Caco-2 (cell line): ENCODE results near the gene DTNB. TPM values are rescaled to one million over a fixed set of nuclear protein-coding genes. Genes with fewer than 3 reads are reported as not detected.
A peak's percentile ranks its signal among the peaks of the same experiment; 100 is the strongest.

Experiments
- BruUV-seq: library from RNA; stranded (reverse); fragments of 400-500 nt; replicated peaks from 2 replicates; lab custom pipeline; 2021; lab: Mats Ljungman, UMichigan
- CTCF ChIA-PET: fragments of 300-600 bp; sonication (Branson Sonifier 250); formaldehyde crosslinking; loops from one replicate; lab custom pipeline; 2022; ENCODE audit warnings: antibody characterized with exemption; lab: Charles Lee
- POLR2A ChIA-PET: fragments of 300-600 bp; sonication (Branson Sonifier 250); formaldehyde crosslinking; loops from one replicate; lab custom pipeline; 2022; ENCODE audit warnings: antibody characterized with exemption; lab: Charles Lee
- DNase-seq, 2 experiments: peaks; one replicate each; pipeline versions ENCODE4 v3.0.0 to v3.0.0-alpha.2; 2020 to 2022
- H3K27me3 ChIP-seq: replicated peaks from 2 replicates; pipeline ENCODE4 v1.6.0; 2011; ENCODE audit warnings: low read length; ENCODE audit not compliant: control insufficient read depth, insufficient read depth
- H3K36me3 ChIP-seq: 2 replicates; pipeline ENCODE4 v1.5.1; 2011; ENCODE audit warnings: low read length; ENCODE audit not compliant: control insufficient read depth, insufficient read depth
- H3K4me1 ChIP-seq: fragments of 250-450 bp; sonication (Bioruptor Pico); 2 replicates; pipeline ENCODE4 v1.5.1; 2020; ENCODE audit warnings: mild to moderate bottlenecking
- H3K4me3 ChIP-seq: 2 replicates; pipeline ENCODE4 v1.5.1; 2011; ENCODE audit warnings: low read depth, mild to moderate bottlenecking, control low read depth, low read length
- H3K9me3 ChIP-seq: fragments of 250-450 bp; sonication (Bioruptor Pico); 2 replicates; pipeline ENCODE4 v1.5.1; 2020; ENCODE audit warnings: mild to moderate bottlenecking, moderate library complexity
- H3K27ac Mint-ChIP-seq: one replicate; pipeline ENCODE4 v1.8.0; 2022; ENCODE audit warnings: mixed read lengths; ENCODE audit not compliant: unreplicated experiment
- H3K27me3 Mint-ChIP-seq: one replicate; pipeline ENCODE4 v1.8.0; 2022; ENCODE audit warnings: mixed read lengths; ENCODE audit not compliant: insufficient read depth, unreplicated experiment
- H3K36me3 Mint-ChIP-seq: one replicate; pipeline ENCODE4 v1.8.0; 2022; ENCODE audit warnings: mild to moderate bottlenecking, mixed read lengths; ENCODE audit not compliant: insufficient read depth, unreplicated experiment
- H3K4me1 Mint-ChIP-seq: one replicate; pipeline ENCODE4 v1.8.0; 2022; ENCODE audit warnings: low read depth, mixed read lengths; ENCODE audit not compliant: unreplicated experiment
- H3K4me3 Mint-ChIP-seq: one replicate; pipeline ENCODE4 v1.8.0; 2022; ENCODE audit warnings: mild to moderate bottlenecking, moderate library complexity, mixed read lengths; ENCODE audit not compliant: unreplicated experiment
- H3K9me3 Mint-ChIP-seq: one replicate; pipeline ENCODE4 v1.8.0; 2022; ENCODE audit warnings: mixed read lengths; ENCODE audit not compliant: unreplicated experiment
- intact Hi-C: fragments of 100-400 bp; cut with micrococcal nuclease; formaldehyde crosslinking; loops from one replicate; pipeline ENCODE4 v1.10.0; 2022; ENCODE audit not compliant: unreplicated experiment
- total RNA-seq: library from RNA; stranded (reverse); gene quantifications from 2 replicates; pipeline ENCODE4 v1.2.3, GENCODE V29; 2022
- TF ChIP-seq, protein P1 (sequence below), 2 experiments: fragments of 200-600 bp in 1 of 2; IDR thresholded peaks; 1 replicate in 1 of 2; 2 replicates in 1 of 2; pipeline versions ENCODE4 v1.5.1 to v1.8.0; 2011 to 2022; ENCODE audit warnings: antibody characterized with exemption in 1 of 2, control low read depth in 1 of 2, inconsistent platforms in 1 of 2, low read depth in 1 of 2, low read length in 1 of 2, mild to moderate bottlenecking in 1 of 2, moderate library complexity in 1 of 2; ENCODE audit not compliant: insufficient read depth in 1 of 2, severe bottlenecking in 1 of 2, unreplicated experiment in 1 of 2

Gene DTNB
- total RNA-seq, 1 experiment from 2014 or later: 50.4 TPM

DNA sequence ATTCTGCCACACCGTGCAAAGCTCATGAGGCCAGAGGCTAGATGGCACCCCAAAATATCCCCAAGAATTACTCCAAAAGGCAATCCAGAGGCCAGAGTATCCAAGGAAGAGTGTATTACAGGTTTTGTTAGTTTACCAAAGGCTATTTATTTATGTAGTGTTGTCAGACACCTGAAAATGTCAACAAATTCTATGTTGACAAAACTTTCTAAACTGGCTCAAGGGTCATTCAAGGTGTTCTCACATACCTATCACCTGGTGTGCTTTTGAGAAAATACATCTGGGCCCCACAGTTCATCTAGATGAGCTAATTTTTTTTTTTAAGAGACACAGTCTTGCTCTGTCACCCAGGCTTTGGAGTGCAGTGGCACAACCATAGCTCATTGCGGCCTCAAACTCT, 12.4 kb upstream of the DTNB start:
- TF ChIP-seq, protein P1, sequence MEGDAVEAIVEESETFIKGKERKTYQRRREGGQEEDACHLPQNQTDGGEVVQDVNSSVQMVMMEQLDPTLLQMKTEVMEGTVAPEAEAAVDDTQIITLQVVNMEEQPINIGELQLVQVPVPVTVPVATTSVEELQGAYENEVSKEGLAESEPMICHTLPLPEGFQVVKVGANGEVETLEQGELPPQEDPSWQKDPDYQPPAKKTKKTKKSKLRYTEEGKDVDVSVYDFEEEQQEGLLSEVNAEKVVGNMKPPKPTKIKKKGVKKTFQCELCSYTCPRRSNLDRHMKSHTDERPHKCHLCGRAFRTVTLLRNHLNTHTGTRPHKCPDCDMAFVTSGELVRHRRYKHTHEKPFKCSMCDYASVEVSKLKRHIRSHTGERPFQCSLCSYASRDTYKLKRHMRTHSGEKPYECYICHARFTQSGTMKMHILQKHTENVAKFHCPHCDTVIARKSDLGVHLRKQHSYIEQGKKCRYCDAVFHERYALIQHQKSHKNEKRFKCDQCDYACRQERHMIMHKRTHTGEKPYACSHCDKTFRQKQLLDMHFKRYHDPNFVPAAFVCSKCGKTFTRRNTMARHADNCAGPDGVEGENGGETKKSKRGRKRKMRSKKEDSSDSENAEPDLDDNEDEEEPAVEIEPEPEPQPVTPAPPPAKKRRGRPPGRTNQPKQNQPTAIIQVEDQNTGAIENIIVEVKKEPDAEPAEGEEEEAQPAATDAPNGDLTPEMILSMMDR (IDR thresholded peaks at IDR 0.05; ENCODE audit: insufficient read depth in 1 of 2, low read depth in 1 of 2, low read length in 1 of 2, severe bottlenecking in 1 of 2, unreplicated experiment in 1 of 2): no peak
- H3K36me3 Mint-ChIP-seq: no peaks in the 10 kb centered on the region
- Histone ChIP-seq H3K4me1 (peaks cover 19% of the 10 kb centered on the region), H3K9me3 (no peaks in the 10 kb centered on the region), H3K27me3 (no peaks in the 10 kb centered on the region; the same call in 1 of the 2 replicates), H3K4me3 (no peak overlapping the region), H3K36me3 (no peaks in the 10 kb centered on the region)
- peak overlapping the region; percentile 40 for H3K27ac Mint-ChIP-seq
- no peak for DNase-seq
- POLR2A ChIA-PET: no interaction called here
- no peaks in the 10 kb centered on the region for H3K9me3 Mint-ChIP-seq
- intact Hi-C loops: no loop called here
- no peaks in the 10 kb centered on the region for H3K27me3 Mint-ChIP-seq
- no TSS peak for BruUV-seq
- peaks cover 9% of the 10 kb centered on the region for H3K4me1 Mint-ChIP-seq
- no peak overlapping the region for H3K4me3 Mint-ChIP-seq
- CTCF ChIA-PET: interaction anchor here (0.5 to 1.2 kb wide), 2 partner anchors 14 to 16 kb away, joined by 3 to 6 read pairs; no protein-coding TSS in a partner anchor

DNA sequence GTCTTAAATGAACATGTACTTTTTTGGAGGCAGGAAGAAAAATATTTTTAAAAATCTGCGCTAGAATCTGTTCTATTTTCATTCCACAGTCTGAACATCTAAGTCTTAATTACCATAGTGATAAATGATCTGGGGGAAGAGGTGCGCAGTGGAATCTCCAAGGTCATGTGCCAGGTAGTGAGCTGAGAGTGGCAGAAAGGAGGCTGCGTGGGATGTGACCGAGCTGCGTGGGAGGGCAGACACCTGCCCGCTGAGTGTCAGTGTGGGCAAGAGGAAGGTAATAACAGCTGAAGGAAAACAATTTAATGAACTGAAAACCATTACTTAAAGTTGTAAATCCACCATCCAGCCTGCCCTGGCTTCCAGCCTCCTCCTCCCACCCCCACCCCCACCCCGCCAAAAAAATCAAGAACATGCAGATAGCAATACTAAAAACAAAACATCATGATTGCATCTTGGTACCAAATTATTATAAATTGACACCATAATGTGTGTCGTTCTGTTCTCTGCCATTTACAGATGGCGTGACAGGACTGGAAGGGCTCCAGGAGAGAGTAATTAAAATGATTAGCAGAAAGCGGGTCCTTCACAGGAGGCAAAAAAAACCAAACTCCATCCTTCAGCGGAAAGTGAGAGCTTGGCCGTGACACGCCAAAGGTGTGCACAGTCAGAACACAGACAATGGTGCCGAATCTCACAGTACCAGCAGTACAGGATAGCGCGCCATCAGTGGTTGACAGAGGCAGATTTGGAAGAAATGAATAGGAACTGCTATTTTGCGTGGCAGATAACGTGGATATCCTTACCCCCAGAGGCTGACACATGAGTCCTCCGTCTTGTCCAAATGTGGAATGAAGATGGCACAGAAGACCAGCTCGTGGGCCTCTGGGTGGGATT, 11.4 kb upstream of the DTNB start:
- Histone ChIP-seq H3K9me3 (no peaks in the 10 kb centered on the region), H3K36me3 (no peaks in the 10 kb centered on the region), H3K27me3 (no peaks in the 10 kb centered on the region), H3K4me3 (no peak overlapping the region), H3K4me1 (peaks cover 11% of the 10 kb centered on the region)
- TF ChIP-seq, protein P1 (IDR thresholded peaks at IDR 0.05; ENCODE audit: insufficient read depth in 1 of 2, low read depth in 1 of 2, low read length in 1 of 2, severe bottlenecking in 1 of 2, unreplicated experiment in 1 of 2): no peak
- Mint-ChIP-seq H3K4me1 (peaks cover 9% of the 10 kb centered on the region), H3K4me3 (no peak overlapping the region), H3K27ac (no peak overlapping the region), H3K36me3 (no peaks in the 10 kb centered on the region), H3K27me3 (no peaks in the 10 kb centered on the region), H3K9me3 (no peaks in the 10 kb centered on the region)
- ChIA-PET POLR2A (no interaction called here), CTCF (interaction anchor here (0.5 kb wide), 1 partner anchor 17 kb away, joined by 3 read pairs; no protein-coding TSS in a partner anchor)
- intact Hi-C loops: no loop called here
- DNase-seq: no peak
- no TSS peak for BruUV-seq

DNA sequence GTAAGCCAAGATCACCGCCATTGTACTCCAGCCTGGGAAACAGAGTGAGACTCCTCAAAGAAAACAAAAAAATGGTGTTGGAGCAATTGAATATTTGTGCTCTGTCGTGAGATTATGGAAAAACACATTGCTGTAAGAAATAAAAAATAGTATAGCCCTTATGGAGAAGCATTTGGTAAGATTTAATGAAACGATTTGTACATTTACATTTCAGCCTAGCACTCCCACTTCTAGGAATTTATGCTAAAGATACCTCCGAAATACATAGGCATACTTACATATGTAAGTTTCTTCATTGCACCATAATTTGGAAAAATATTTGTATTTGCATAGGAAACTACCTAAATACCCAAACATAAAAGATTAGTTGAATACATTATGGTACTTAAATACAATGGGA, 8.7 kb upstream of the DTNB start:
- H3K4me3 Mint-ChIP-seq: no peak overlapping the region
- peaks cover 10% of the 10 kb centered on the region for H3K4me1 ChIP-seq
- H3K27ac Mint-ChIP-seq: no peak overlapping the region
- no peaks in the 10 kb centered on the region for H3K9me3 ChIP-seq
- CTCF ChIA-PET: no interaction called here
- H3K27me3 Mint-ChIP-seq: no peaks in the 10 kb centered on the region
- no peak for DNase-seq
- H3K4me3 ChIP-seq: no peak overlapping the region
- no peaks in the 10 kb centered on the region for H3K36me3 Mint-ChIP-seq
- POLR2A ChIA-PET: no interaction called here
- no peaks in the 10 kb centered on the region for H3K9me3 Mint-ChIP-seq
- H3K27me3 ChIP-seq: no peaks in the 10 kb centered on the region
- TF ChIP-seq, protein P1 (IDR thresholded peaks at IDR 0.05; ENCODE audit: insufficient read depth in 1 of 2, low read depth in 1 of 2, low read length in 1 of 2, severe bottlenecking in 1 of 2, unreplicated experiment in 1 of 2): no peak
- no TSS peak for BruUV-seq
- no peaks in the 10 kb centered on the region for H3K36me3 ChIP-seq
- peaks cover 9% of the 10 kb centered on the region for H3K4me1 Mint-ChIP-seq
- intact Hi-C loops: no loop called here
